HG02981 (cell line): ENCODE results near the gene SLC18A3.

Source experiments
- ATAC-seq: cut with Tn5 transposase; IDR thresholded peaks from one replicate; pipeline ENCODE4 v1.9.1; 2021; ENCODE audit warnings: mild to moderate bottlenecking, moderate library complexity; ENCODE audit not compliant: unreplicated experiment

SLC18A3 gene

GRCh38 chr10:49649936-49650723, 40.0 kb downstream of the SLC18A3 start:
- ATAC-seq: no peak

GRCh38 chr10:49650724-49651034, 40.6 kb downstream of the SLC18A3 start:
- no peak for ATAC-seq

DNA sequence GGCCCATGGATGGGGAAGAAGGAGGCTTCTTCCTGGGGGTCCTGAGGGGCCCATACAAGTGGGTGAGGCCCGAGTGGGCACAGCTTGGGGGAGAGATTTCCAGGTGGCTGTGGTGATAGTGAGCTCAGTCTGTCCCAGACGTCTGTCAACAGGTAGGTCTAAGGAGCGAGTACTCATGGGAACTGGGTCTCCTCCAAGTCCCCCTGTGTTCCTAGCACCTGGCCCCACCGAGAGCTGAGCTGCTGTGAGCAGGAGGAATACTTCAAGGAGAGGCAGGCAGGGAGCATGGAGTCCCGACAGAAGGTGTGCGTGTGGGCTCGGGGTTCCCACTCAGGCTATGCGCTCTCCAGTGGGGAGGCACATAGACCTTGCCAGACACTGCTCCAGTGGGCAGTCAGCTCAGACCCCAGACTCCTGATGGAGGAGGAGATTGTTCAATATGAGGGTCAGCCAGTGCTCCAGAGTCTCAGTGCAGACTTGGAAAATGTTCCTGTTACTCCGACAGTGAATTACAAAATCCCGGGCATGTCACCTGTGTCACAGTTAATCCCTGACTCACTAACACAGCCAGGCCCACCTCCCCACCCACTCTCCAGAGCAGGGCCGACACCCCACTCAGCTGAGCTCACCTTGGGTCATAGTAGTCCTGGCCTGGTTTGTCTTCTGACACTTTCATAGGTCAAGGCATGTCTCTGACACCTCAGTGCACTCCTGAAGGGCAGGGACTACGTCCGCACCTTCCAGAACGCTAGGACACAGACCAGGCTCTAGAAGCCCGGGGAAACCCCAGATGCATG, 41.1 kb downstream of the SLC18A3 start:
- no peak for ATAC-seq

DNA sequence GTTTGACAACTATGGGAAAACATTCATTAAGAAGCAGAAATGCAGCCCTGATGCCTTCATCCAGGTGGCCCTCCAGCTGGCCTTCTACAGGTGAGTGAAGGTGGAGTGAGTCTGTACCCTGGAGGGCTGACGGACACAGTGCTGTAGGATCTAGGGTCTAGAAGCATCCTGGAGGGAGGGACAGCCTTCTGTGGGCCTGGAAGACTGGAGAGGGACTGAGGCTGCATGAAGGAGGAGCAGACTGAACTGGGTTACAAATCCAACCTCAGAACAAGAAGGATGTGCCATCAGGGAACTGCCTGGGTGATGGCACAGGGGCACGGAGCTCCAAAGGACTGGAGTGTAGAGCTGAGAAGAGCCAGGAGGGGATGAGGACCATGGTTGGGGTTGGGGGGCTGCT, 41.8 kb downstream of the SLC18A3 start:
- ATAC-seq: no peak

- ATAC-seq: no peak
Observed at GRCh38 chr10:49652421-49653272, 42.5 kb downstream of the SLC18A3 start.

GRCh38 chr10:49653273-49653929, 43.3 kb downstream of the SLC18A3 start:
- ATAC-seq: no peak

DNA sequence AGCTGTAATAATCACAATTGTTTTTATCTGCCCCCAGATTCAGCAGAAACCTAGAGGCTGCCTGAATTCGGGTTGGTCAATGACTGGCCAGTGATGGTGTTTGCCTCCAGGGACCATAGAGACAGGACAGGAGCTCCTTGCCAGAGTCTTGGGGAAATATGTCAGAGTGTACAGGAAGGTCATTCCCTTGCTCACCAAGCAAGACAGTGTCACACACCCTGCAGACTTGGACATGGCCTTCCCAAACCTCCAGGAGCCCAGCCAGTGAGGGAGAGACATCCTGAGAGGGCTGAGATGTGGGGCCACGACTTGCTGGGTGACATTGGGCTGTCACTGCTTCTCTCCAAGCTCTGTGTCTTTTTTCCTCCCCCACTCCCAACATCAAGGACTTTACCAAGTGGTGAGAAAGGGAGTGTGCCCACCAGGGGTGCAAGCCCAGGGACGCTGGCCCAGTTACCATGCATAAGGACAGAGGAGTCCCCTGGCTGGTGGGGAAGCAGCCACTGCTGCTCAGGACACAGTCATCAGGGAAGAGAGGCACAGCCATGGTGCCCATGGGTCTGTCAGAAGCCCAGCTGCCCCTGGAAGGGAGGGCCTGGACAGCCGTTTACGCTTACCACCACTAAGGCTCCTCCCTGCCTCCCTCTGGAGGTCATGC, 44.1 kb downstream of the SLC18A3 start:
- ATAC-seq: no peak

DNA sequence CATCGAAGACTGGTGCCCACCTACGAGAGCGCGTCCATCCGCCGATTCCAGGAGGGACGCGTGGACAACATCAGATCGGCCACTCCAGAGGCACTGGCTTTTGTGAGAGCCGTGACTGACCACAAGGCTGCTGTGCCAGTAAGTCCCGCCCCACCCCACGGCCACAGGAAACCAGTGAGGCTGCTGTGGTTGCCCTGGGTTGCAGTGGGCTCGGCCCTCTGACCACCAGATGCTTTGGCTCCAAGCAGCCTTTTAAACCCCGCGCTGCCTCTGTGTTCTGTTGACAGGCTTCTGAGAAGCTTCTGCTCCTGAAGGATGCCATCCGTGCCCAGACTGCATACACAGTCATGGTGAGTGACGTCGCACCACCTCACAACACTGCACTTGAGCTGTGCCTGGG, 45.0 kb downstream of the SLC18A3 start:
- no peak for ATAC-seq

DNA sequence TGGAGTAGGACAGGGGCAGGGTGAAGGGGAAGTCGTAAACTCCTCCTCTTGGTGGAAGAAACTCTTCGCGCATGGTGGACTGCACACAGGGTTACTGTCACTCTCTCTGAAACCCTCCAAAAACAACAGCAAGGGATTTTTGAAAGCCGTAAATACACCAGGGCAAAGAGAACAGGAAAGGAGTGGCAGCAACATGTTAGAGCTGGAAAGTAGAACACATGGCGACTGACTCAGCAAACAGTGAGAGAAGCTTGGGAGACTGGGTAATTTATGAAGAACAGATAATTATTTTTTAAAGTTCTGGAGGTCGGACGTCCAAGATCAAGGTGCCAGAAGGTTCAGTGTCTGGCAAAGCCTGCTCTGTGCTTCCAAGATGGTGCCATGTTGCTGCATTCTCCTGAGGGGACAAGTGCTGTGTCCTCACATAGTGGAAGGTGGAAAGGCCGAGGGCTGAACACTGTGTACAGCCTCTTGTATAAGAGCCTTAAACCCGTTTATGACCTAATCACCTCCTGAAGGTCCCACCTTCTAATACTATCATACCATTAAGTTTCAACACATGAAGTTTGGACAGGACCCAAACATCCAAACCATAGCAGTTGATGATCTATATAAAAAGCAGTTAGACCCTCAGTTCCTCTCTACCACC, 46.9 kb downstream of the SLC18A3 start:
- ATAC-seq: no peak

GRCh38 chr10:49657606-49658005, 47.5 kb downstream of the SLC18A3 start:
- no peak for ATAC-seq

DNA sequence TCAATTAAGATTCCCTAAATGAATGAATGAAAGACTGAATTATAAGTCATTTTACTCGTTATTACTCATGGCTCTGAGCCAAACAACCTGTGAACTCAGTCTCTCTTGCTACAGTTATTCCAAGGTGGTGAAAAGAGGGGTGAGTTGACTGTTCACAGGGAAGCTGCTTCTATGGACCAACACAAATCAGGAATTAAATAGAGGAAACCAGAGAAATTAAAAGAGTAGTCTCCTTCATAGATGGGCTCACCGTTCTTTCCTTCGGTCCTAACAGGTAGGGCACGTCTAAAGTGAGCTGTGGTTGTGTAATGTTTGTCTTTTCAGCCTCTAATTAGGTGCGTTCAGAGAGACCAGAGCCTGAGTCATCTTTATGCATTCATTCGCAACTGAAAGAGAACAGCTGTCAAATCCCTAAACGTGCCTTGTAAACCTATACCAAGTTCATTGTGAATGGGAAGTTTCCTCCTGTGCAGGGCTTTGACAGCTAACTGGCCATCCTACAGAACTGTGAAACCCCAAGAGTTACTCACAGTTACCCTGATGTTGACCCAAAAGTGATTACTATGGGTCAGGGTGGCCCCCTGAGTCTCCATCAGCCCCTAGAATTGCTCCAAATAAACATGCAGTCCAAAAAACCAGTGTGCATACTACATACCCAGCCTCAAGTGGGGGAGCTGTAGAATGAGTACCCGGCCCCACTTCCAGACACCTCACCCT, 51.2 kb downstream of the SLC18A3 start:
- ATAC-seq: no peak
